IMR-90 (cell line): ENCODE data around the gene FARSB. TPM values are rescaled to one million over a fixed set of nuclear protein-coding genes. Genes with fewer than 3 reads are reported as not detected.

Source experiments
- ATAC-seq: fragments of 200-7000 bp; cut with Tn5 transposase; 2 replicates; pipeline ENCODE4 v1.9.1; 2020; ENCODE audit warnings: low read depth, mild to moderate bottlenecking, moderate library complexity
- BruUV-seq: library from RNA; stranded (reverse); fragments of 400-500 nt; replicated peaks from 2 replicates; lab custom pipeline; 2021; lab: Mats Ljungman, UMichigan
- CTCF ChIA-PET: fragments of 300-600 bp; formaldehyde crosslinking; extraction: SDS; loops from one replicate; lab custom pipeline; 2021; ENCODE audit warnings: antibody characterized with exemption; lab: Yijun Ruan, JAX
- POLR2A ChIA-PET: fragments of 300-600 bp; sonication (Branson Sonifier 250); formaldehyde crosslinking; loops from one replicate; lab custom pipeline; 2022; ENCODE audit warnings: antibody characterized with exemption; ENCODE audit not compliant: unreplicated experiment; lab: Charles Lee
- DNase-seq: peaks from one replicate; pipeline ENCODE4 v3.0.0; 2013
- H2AFZ ChIP-seq: replicated peaks from 2 replicates; pipeline ENCODE3; 2013; ENCODE audit warnings: low read length, mild to moderate bottlenecking; ENCODE audit not compliant: poor library complexity
- H2AK5ac ChIP-seq: 2 replicates; pipeline ENCODE4 v1.6.1; 2013; ENCODE audit warnings: low read depth, low read length, inconsistent platforms
- H2AK9ac ChIP-seq: replicated peaks from 2 replicates; pipeline ENCODE3; 2013; ENCODE audit warnings: mild to moderate bottlenecking, low read depth, low read length, moderate library complexity; ENCODE audit not compliant: poor library complexity
- H2BK120ac ChIP-seq: 2 replicates; pipeline ENCODE4 v1.6.1; 2013; ENCODE audit warnings: low read depth, low read length, inconsistent platforms
- H2BK15ac ChIP-seq: 3 replicates; pipeline ENCODE4 v1.6.1; 2013; ENCODE audit warnings: low read depth, low read length, inconsistent platforms
- H2BK20ac ChIP-seq: 2 replicates; pipeline ENCODE4 v1.6.1; 2013; ENCODE audit warnings: low read depth, mild to moderate bottlenecking, inconsistent platforms, low read length, moderate library complexity
- H2BK5ac ChIP-seq: 2 replicates; pipeline ENCODE4 v1.6.1; 2013; ENCODE audit warnings: mild to moderate bottlenecking, low read depth, low read length, inconsistent platforms; ENCODE audit not compliant: poor library complexity, severe bottlenecking
- H3K14ac ChIP-seq: replicated peaks from 2 replicates; pipeline ENCODE4 v1.6.1; 2013; ENCODE audit warnings: low read depth, low read length, inconsistent platforms
- H3K18ac ChIP-seq: 2 replicates; pipeline ENCODE4 v1.6.1; 2013; ENCODE audit warnings: low read depth, low read length, control low read depth
- H3K23ac ChIP-seq: 2 replicates; pipeline ENCODE4 v1.6.1; 2013; ENCODE audit warnings: low read depth, low read length, inconsistent platforms
- H3K27ac ChIP-seq: 2 replicates; pipeline ENCODE4 v1.5.1; 2013; ENCODE audit warnings: mild to moderate bottlenecking, control low read depth, low read length; ENCODE audit not compliant: insufficient read depth
- H3K27me3 ChIP-seq: 2 replicates; pipeline ENCODE4 v1.6.1; 2013; ENCODE audit warnings: low read length; ENCODE audit not compliant: control insufficient read depth, insufficient read depth
- H3K36me3 ChIP-seq: 2 replicates; pipeline ENCODE4 v1.6.1; 2013; ENCODE audit warnings: low read length, mixed read lengths; ENCODE audit not compliant: control insufficient read depth, insufficient read depth
- H3K4ac ChIP-seq: 2 replicates; pipeline ENCODE4 v1.6.1; 2013; ENCODE audit warnings: low read depth, low read length, inconsistent platforms
- H3K4me1 ChIP-seq: 2 replicates; pipeline ENCODE4 v1.6.1; 2013; ENCODE audit warnings: low read length, mixed read lengths; ENCODE audit not compliant: control insufficient read depth, insufficient read depth
- H3K4me2 ChIP-seq: 2 replicates; pipeline ENCODE4 v1.6.1; 2013; ENCODE audit warnings: low read depth, mild to moderate bottlenecking, control low read depth, low read length, moderate library complexity
- H3K4me3 ChIP-seq: 2 replicates; pipeline ENCODE4 v1.5.1; 2013; ENCODE audit warnings: low read depth, mild to moderate bottlenecking, control low read depth, low read length, moderate library complexity; ENCODE audit not compliant: insufficient read depth
- H3K56ac ChIP-seq: 2 replicates; pipeline ENCODE4 v1.6.1; 2013; ENCODE audit warnings: low read length, inconsistent platforms; ENCODE audit not compliant: insufficient read depth; ENCODE audit errors: extremely low read depth
- H3K79me1 ChIP-seq, 2 experiments: 2 replicates each; pipeline ENCODE4 v1.6.1; 2013; ENCODE audit warnings: low read length in 2 of 2, inconsistent platforms in 1 of 2, low read depth in 1 of 2
- H3K9ac ChIP-seq: 2 replicates; pipeline ENCODE4 v1.6.1; 2013; ENCODE audit warnings: low read depth, low read length, control low read depth
- H3K9me1 ChIP-seq: 2 replicates; pipeline ENCODE4 v1.6.1; 2013; ENCODE audit warnings: low read length, inconsistent platforms; ENCODE audit not compliant: insufficient read depth
- H3K9me3 ChIP-seq: 2 replicates; pipeline ENCODE4 v1.6.1; 2013; ENCODE audit warnings: low read length; ENCODE audit not compliant: control insufficient read depth, insufficient read depth
- H4K20me1 ChIP-seq: 2 replicates; pipeline ENCODE4 v1.6.1; 2013; ENCODE audit warnings: low read length, inconsistent platforms; ENCODE audit not compliant: insufficient read depth
- H4K5ac ChIP-seq: 2 replicates; pipeline ENCODE4 v1.6.1; 2013; ENCODE audit warnings: mild to moderate bottlenecking, low read depth, low read length, control low read depth
- H4K8ac ChIP-seq, 2 experiments: 2 replicates each; pipeline ENCODE4 v1.6.1; 2013; ENCODE audit warnings: low read depth in 2 of 2, low read length in 2 of 2, control low read depth in 1 of 2, inconsistent platforms in 1 of 2
- H4K91ac ChIP-seq: 2 replicates; pipeline ENCODE4 v1.6.1; 2013; ENCODE audit warnings: low read depth, low read length, inconsistent platforms; ENCODE audit not compliant: insufficient read depth
- BHLHE40 ChIP-seq: fragments of 150-350 bp; IDR thresholded peaks from 2 replicates; pipeline ENCODE4 v1.6.1; 2016; ENCODE audit warnings: mild to moderate bottlenecking, low read depth, low read length
- CEBPB ChIP-seq: IDR thresholded peaks from 2 replicates; pipeline ENCODE4 v1.6.1; 2012; ENCODE audit warnings: low read depth, low read length, improper control_type of control experiment
- CHD1 ChIP-seq: IDR thresholded peaks from 2 replicates; pipeline ENCODE4 v1.6.1; 2012; ENCODE audit warnings: low read depth, low read length, improper control_type of control experiment
- CTCF ChIP-seq: conservative IDR thresholded peaks from 2 replicates; pipeline ENCODE4 v1.5.1; 2012; ENCODE audit warnings: mild to moderate bottlenecking, low read depth, low read length, improper control_type of control experiment
- ELK1 ChIP-seq: fragments of 150-350 bp; IDR thresholded peaks from 2 replicates; pipeline ENCODE4 v1.6.1; 2016; ENCODE audit warnings: low read depth, mild to moderate bottlenecking, low read length, moderate library complexity, borderline replicate concordance
- FOS ChIP-seq: fragments of 150-350 bp; IDR thresholded peaks from 2 replicates; pipeline ENCODE4 v1.6.1; 2016; ENCODE audit warnings: low read depth, low read length
- MAFK ChIP-seq: IDR thresholded peaks from 2 replicates; pipeline ENCODE4 v1.6.1; 2012; ENCODE audit warnings: low read depth, low read length, improper control_type of control experiment
- MXI1 ChIP-seq: IDR thresholded peaks from 2 replicates; pipeline ENCODE4 v1.6.1; 2012; ENCODE audit warnings: low read depth, mild to moderate bottlenecking, low read length, moderate library complexity, borderline replicate concordance
- NFE2L2 ChIP-seq: fragments of 150-350 bp; IDR thresholded peaks from 2 replicates; pipeline ENCODE4 v1.6.1; 2016; ENCODE audit warnings: low read depth, mild to moderate bottlenecking, low read length
- POLR2A ChIP-seq: IDR thresholded peaks from 2 replicates; pipeline ENCODE4 v1.6.1; 2012; ENCODE audit warnings: mild to moderate bottlenecking, low read depth, low read length
- RAD21 ChIP-seq: IDR thresholded peaks from 2 replicates; pipeline ENCODE4 v1.6.1; 2012; ENCODE audit warnings: low read length, improper control_type of control experiment
- RCOR1 ChIP-seq: IDR thresholded peaks from 2 replicates; pipeline ENCODE4 v1.6.1; 2012; ENCODE audit warnings: mild to moderate bottlenecking, low read length, improper control_type of control experiment; ENCODE audit not compliant: insufficient replicate concordance
- RFX5 ChIP-seq: IDR thresholded peaks from 2 replicates; pipeline ENCODE4 v1.8.0; 2012; ENCODE audit warnings: low read depth, mild to moderate bottlenecking, low read length, moderate library complexity
- SMC3 ChIP-seq: fragments of 150-350 bp; IDR thresholded peaks from 2 replicates; pipeline ENCODE4 v1.6.1; 2016; ENCODE audit warnings: low read depth, mild to moderate bottlenecking, antibody characterized with exemption, low read length, moderate library complexity
- USF2 ChIP-seq: fragments of 150-350 bp; IDR thresholded peaks from 2 replicates; pipeline ENCODE4 v1.6.1; 2017; ENCODE audit warnings: mild to moderate bottlenecking, antibody characterized with exemption, low read length, low read depth
- WGBS, 2 experiments: methylation state at CpG; one replicate each; pipeline versions ENCODE4 v1.1.5 to v1.1.7; 2013; ENCODE audit warnings: missing lambda C conversion rate in 2 of 2; ENCODE audit not compliant: insufficient read length in 1 of 2; ENCODE audit errors: extremely low coverage in 2 of 2; 5-methylcytosine and 5-hydroxymethylcytosine counted together
- dilution Hi-C: fragments of 300-500 bp; cut with HindIII; formaldehyde crosslinking; loops from one replicate; pipeline ENCODE4 v1.14.3; 2018; ENCODE audit warnings: low sequenced_read_pairs; ENCODE audit not compliant: unreplicated experiment
- in situ Hi-C: fragments of 300-500 bp; cut with MboI; formaldehyde crosslinking; loops from 3 replicates; pipeline ENCODE4 v1.14.3; 2019; ENCODE audit warnings: low sequenced_read_pairs, inconsistent platforms, mixed read lengths
- intact Hi-C: fragments of 100-400 bp; cut with micrococcal nuclease; formaldehyde crosslinking; loops from 2 replicates; pipeline ENCODE4 v1.10.0; 2022
- polyA plus RNA-seq, 3 experiments: library from polyadenylated mRNA; depleted of rRNA; stranded (reverse); fragments of >200 nt; gene quantifications; 2 replicates each; pipeline ENCODE4 v1.2.3, GENCODE V29; 2012; ENCODE audit warnings: low replicate concordance in 1 of 3
- total RNA-seq: library from RNA; depleted of rRNA; stranded (reverse); fragments of >200 nt; gene quantifications from 2 replicates; pipeline ENCODE4 v1.2.3, GENCODE V29; 2012

FARSB gene
- total and polyA plus RNA-seq, 2 of the 4 experiments (the other 2 are of a cell fraction): 21.1 to 32.5 TPM

GRCh38 chr2:222671259-222672067 lies 15.6 kb upstream of the FARSB start, which contains the start of gene MOGAT1:
MOGAT1 (plus strand) TSS chr2:222671658; CDS start chr2:222671786, 128 bp downstream.
- ATAC-seq: peak; percentile 87
- CTCF ChIA-PET: interaction anchor here (0.5 kb wide), 1 partner anchor 258 kb away, joined by 3 read pairs; no protein-coding TSS in a partner anchor
- H3K4me3 ChIP-seq: peak within 1 kb of the TSS; percentile 39
- TF ChIP-seq BHLHE40 (no peak), MAFK (no peak), CEBPB (no peak), CTCF (no peak), MXI1 (no peak), NFE2L2 (no peak), POLR2A (no peak), FOS (no peak), RAD21 (no peak), SMC3 (no peak), USF2 (no peak), ELK1 (no peak), CHD1 (no peak), RCOR1 (no peak), RFX5 (no peak)

More at GRCh38 chr2:222671259-222672067, 15.6 kb upstream of the FARSB start, which contains the start of gene MOGAT1:
- Histone ChIP-seq H3K4me1 (no peaks in the 10 kb centered on the region), H3K23ac (peak within 1 kb of the TSS; percentile 59; the same call in 1 of the 2 replicates), H3K4me2 (peak within 1 kb of the TSS; percentile 48), H3K36me3 (no peaks in the 10 kb centered on the region), H3K14ac (no peak within 1 kb of the TSS), H3K9me3 (no peaks in the 10 kb centered on the region), H2BK20ac (no peak within 1 kb of the TSS), H2AK5ac (no peak within 1 kb of the TSS), H3K18ac (no peak within 1 kb of the TSS), H2AFZ (peak within 1 kb of the TSS; percentile 88), H3K27me3 (peaks cover 36% of the 10 kb centered on the region), H2AK9ac (peak within 1 kb of the TSS; percentile 57), H3K9me1 (no peaks in the 10 kb centered on the region), H4K91ac (no peak within 1 kb of the TSS), H4K5ac (no peak within 1 kb of the TSS), H3K79me1 (no peaks in the 10 kb centered on the region), H4K20me1 (no peaks in the 10 kb centered on the region), H2BK120ac (no peak within 1 kb of the TSS), H2BK15ac (no peak within 1 kb of the TSS), H4K8ac (no peak within 1 kb of the TSS), H3K56ac (no peak within 1 kb of the TSS), H3K27ac (no peak within 1 kb of the TSS), H2BK5ac (no peak within 1 kb of the TSS), H3K4ac (no peak within 1 kb of the TSS), H3K9ac (no peak within 1 kb of the TSS)
- POLR2A ChIA-PET: no interaction called here
- dilution Hi-C loops: no loop called here
- in situ Hi-C loops: no loop called here
- 2% methylated on average over 37 of the region's 66 CpGs; no CpG with 5 or more reads in 1 of the 2 experiments for WGBS, 2 experiments
- no TSS peak for BruUV-seq
- DNase-seq: no peak
- intact Hi-C loops: no loop called here
